SK-N-SH (cell line): ENCODE measurements around the gene INHBA. TPM values are rescaled to one million over a fixed set of nuclear protein-coding genes. Genes with fewer than 3 reads are reported as not detected.

Source experiments
- CTCF ChIA-PET: fragments of 300-600, 350-600 bp; formaldehyde crosslinking; extraction: SDS; loops from one replicate; lab custom pipeline; 2021; lab: Yijun Ruan, JAX
- POLR2A ChIA-PET: fragments of 350-600 bp; sonication (Branson Sonifier 250); formaldehyde crosslinking; extraction: SDS; loops from one replicate; lab custom pipeline; 2020; ENCODE audit warnings: antibody characterized with exemption, inconsistent platforms; lab: Yijun Ruan, JAX
- DNase-seq: peaks from one replicate; pipeline ENCODE4 v3.0.0; 2012
- H2AFZ ChIP-seq: fragments of 200-600 bp; sonication (generic); 2 replicates; pipeline ENCODE4 v1.8.1; 2016; ENCODE audit warnings: antibody characterized with exemption, mild to moderate bottlenecking, low read depth
- H3F3A ChIP-seq: fragments of 200-600 bp; sonication (generic); replicated peaks from 2 replicates; pipeline ENCODE3; 2016; ENCODE audit warnings: antibody characterized with exemption, mild to moderate bottlenecking; ENCODE audit not compliant: insufficient read depth
- H3K27ac ChIP-seq, 2 experiments: fragments of 200-500 bp in 1 of 2; fragments of 200-600 bp in 1 of 2; sonication (Bioruptor generic) in 1 of 2; sonication (generic), shearing (Covaris generic) in 1 of 2; 2 replicates each; pipeline versions ENCODE4 v1.5.1 to v1.6.1; 2014 to 2016; ENCODE audit warnings: low read depth in 2 of 2, inconsistent platforms in 1 of 2, low read length in 1 of 2, mild to moderate bottlenecking in 1 of 2, mixed read lengths in 1 of 2
- H3K27me3 ChIP-seq: fragments of 200-600 bp; sonication (generic), shearing (Covaris generic); 2 replicates; pipeline ENCODE4 v1.6.1; 2016; ENCODE audit warnings: mixed run types; ENCODE audit not compliant: insufficient read depth
- H3K36me3 ChIP-seq, 2 experiments: fragments of 200-500 bp in 1 of 2; fragments of 200-600 bp in 1 of 2; sonication (Bioruptor generic) in 1 of 2; sonication (generic) in 1 of 2; replicated peaks in 1 of 2; 2 replicates each; pipeline versions ENCODE3 to v1.5.1; 2014 to 2016; ENCODE audit warnings: low read length in 1 of 2, mild to moderate bottlenecking in 1 of 2; ENCODE audit not compliant: insufficient read depth in 2 of 2, control insufficient read depth in 1 of 2
- H3K4me1 ChIP-seq, 2 experiments: fragments of 200-500 bp in 1 of 2; fragments of 200-600 bp in 1 of 2; sonication (Bioruptor generic) in 1 of 2; sonication (generic), shearing (Covaris generic) in 1 of 2; 2 replicates each; pipeline versions ENCODE4 v1.5.1 to v1.6.1; 2014 to 2016; ENCODE audit warnings: low read depth in 1 of 2, low read length in 1 of 2, mixed run types in 1 of 2; ENCODE audit not compliant: insufficient read depth in 2 of 2, control insufficient read depth in 1 of 2
- H3K4me2 ChIP-seq: fragments of 200-600 bp; sonication (generic), shearing (Covaris generic); 2 replicates; pipeline ENCODE4 v1.6.1; 2017; ENCODE audit warnings: mixed run types
- H3K4me3 ChIP-seq, 2 experiments: fragments of 200-500 bp in 1 of 2; fragments of 200-600 bp in 1 of 2; sonication (Bioruptor generic) in 1 of 2; sonication (generic), shearing (Covaris generic) in 1 of 2; 2 replicates each; pipeline versions ENCODE4 v1.5.1 to v1.8.1; 2014 to 2016; ENCODE audit warnings: low read depth in 2 of 2, inconsistent platforms in 1 of 2, low read length in 1 of 2, mild to moderate bottlenecking in 1 of 2, mixed read lengths in 1 of 2, moderate library complexity in 1 of 2
- H3K79me2 ChIP-seq: fragments of 200-600 bp; sonication (generic); 2 replicates; pipeline ENCODE4 v1.8.1; 2017; ENCODE audit warnings: mild to moderate bottlenecking; ENCODE audit not compliant: insufficient read depth
- H3K9ac ChIP-seq: fragments of 200-600 bp; sonication (generic); 2 replicates; pipeline ENCODE4 v1.6.1; 2017; ENCODE audit warnings: mixed run types
- H3K9me2 ChIP-seq: fragments of 200-600 bp; sonication (generic); 2 replicates; pipeline ENCODE4 v1.6.1; 2017; ENCODE audit warnings: mixed run types
- H3K9me3 ChIP-seq: fragments of 200-600 bp; sonication (generic); 2 replicates; pipeline ENCODE4 v1.6.1; 2017; ENCODE audit warnings: mixed run types, mild to moderate bottlenecking, moderate library complexity
- H4K20me1 ChIP-seq: fragments of 200-600 bp; sonication (generic); 2 replicates; pipeline ENCODE4 v1.6.1; 2017; ENCODE audit warnings: mild to moderate bottlenecking, mixed run types; ENCODE audit not compliant: insufficient read depth
- CHD2 ChIP-seq: fragments of 150-350 bp; IDR thresholded peaks from 2 replicates; pipeline ENCODE4 v1.6.1; 2018; ENCODE audit warnings: low read length; ENCODE audit not compliant: partially characterized antibody
- ELF1 ChIP-seq: IDR thresholded peaks from 2 replicates; pipeline ENCODE4 v1.4.0; 2012
- EP300 ChIP-seq, 2 experiments: IDR thresholded peaks; 2 replicates each; pipeline versions ENCODE4 v1.4.0 to v1.6.1; 2012; ENCODE audit warnings: borderline replicate concordance in 1 of 2, low read depth in 1 of 2, low read length in 1 of 2
- FOSL2 ChIP-seq: IDR thresholded peaks from 2 replicates; pipeline ENCODE4 v1.4.0; 2012; ENCODE audit warnings: low read depth, mild to moderate bottlenecking, moderate library complexity, borderline replicate concordance
- GATA2 ChIP-seq: sonication (generic); formaldehyde crosslinking; IDR thresholded peaks from 2 replicates; pipeline ENCODE4 v1.5.0; 2020; ENCODE audit warnings: mild to moderate bottlenecking, missing genetic modification reagents
- JUND ChIP-seq: IDR thresholded peaks from 2 replicates; pipeline ENCODE4 v1.4.0; 2012
- MAX ChIP-seq: IDR thresholded peaks from 2 replicates; pipeline ENCODE4 v1.4.0; 2012; ENCODE audit warnings: low read depth
- MEF2A ChIP-seq: IDR thresholded peaks from 2 replicates; pipeline ENCODE4 v1.4.0; 2012; ENCODE audit warnings: low read depth, borderline replicate concordance
- MXI1 ChIP-seq: IDR thresholded peaks from 2 replicates; pipeline ENCODE4 v1.6.1; 2012; ENCODE audit warnings: mild to moderate bottlenecking, low read depth, low read length, improper control_type of control experiment
- NRF1 ChIP-seq: IDR thresholded peaks from 2 replicates; pipeline ENCODE4 v1.6.1; 2012; ENCODE audit warnings: low read depth, mild to moderate bottlenecking, low read length
- PBX3 ChIP-seq: IDR thresholded peaks from 2 replicates; pipeline ENCODE4; 2012
- POLR2AphosphoS5 ChIP-seq: IDR thresholded peaks from 2 replicates; pipeline ENCODE4 v1.6.1; 2012; ENCODE audit warnings: low read depth, low read length
- RAD21 ChIP-seq: IDR thresholded peaks from 2 replicates; pipeline ENCODE4 v1.6.1; 2012; ENCODE audit warnings: mild to moderate bottlenecking, low read length
- RCOR1 ChIP-seq: fragments of 150-350 bp; IDR thresholded peaks from 2 replicates; pipeline ENCODE4 v1.6.1; 2017; ENCODE audit warnings: antibody characterized with exemption, low read length
- RXRA ChIP-seq: IDR thresholded peaks from 2 replicates; pipeline ENCODE4 v1.4.0; 2012; ENCODE audit warnings: low read depth, mild to moderate bottlenecking, borderline replicate concordance
- SMC3 ChIP-seq: IDR thresholded peaks from 2 replicates; pipeline ENCODE4 v1.6.1; 2012; ENCODE audit warnings: low read depth, low read length, improper control_type of control experiment
- TAF1 ChIP-seq: IDR thresholded peaks from 2 replicates; pipeline ENCODE4 v1.6.1; 2012; ENCODE audit warnings: low read depth, mild to moderate bottlenecking, low read length, moderate library complexity, borderline replicate concordance
- ZBTB33 ChIP-seq: IDR thresholded peaks from 2 replicates; pipeline ENCODE4 v1.4.0; 2012; ENCODE audit warnings: low read depth, borderline replicate concordance
- WGBS: methylation state at CpG from one replicate; pipeline ENCODE4 v1.1.6; 2017; ENCODE audit warnings: low lambda C conversion rate; 5-methylcytosine and 5-hydroxymethylcytosine counted together
- polyA plus RNA-seq, 3 experiments: library from polyadenylated mRNA; depleted of rRNA; stranded (reverse); fragments of >200 nt; gene quantifications; 2 replicates each; pipeline ENCODE4 v1.2.3, GENCODE V29; 2012
- TF ChIP-seq, protein P1 (sequence below): IDR thresholded peaks from 2 replicates; pipeline ENCODE4 v1.4.0; 2012; ENCODE audit warnings: low read depth, borderline replicate concordance
- TF ChIP-seq, protein P2 (sequence below): IDR thresholded peaks from 2 replicates; pipeline ENCODE4 v1.6.1; 2012; ENCODE audit warnings: mild to moderate bottlenecking, low read depth, low read length, moderate library complexity

INHBA gene
- polyA plus RNA-seq, 1 of the 3 experiments (the other 2 are of a cell fraction): 81.0 TPM

GRCh38 chr7:41732436-41732785 lies 29.5 kb upstream of the INHBA start:
- POLR2A ChIA-PET: no interaction called here
- WGBS: 38% methylated on average over 3 of the region's 3 CpGs
- no peak overlapping the region; a peak in 1 of 4 replicates for H3K4me3 ChIP-seq

More at GRCh38 chr7:41732436-41732785, 29.5 kb upstream of the INHBA start:
- TF ChIP-seq MAX (no peak), CHD2 (no peak), PBX3 (no peak), NRF1 (no peak), FOSL2 (no peak), RXRA (no peak), MXI1 (no peak), ELF1 (no peak), JUND (no peak), TAF1 (no peak), MEF2A (no peak), RCOR1 (no peak), ZBTB33 (no peak), RAD21 (no peak), SMC3 (no peak), EP300 (IDR thresholded peaks at IDR 0.05; ENCODE audit: borderline replicate concordance in 1 of 2, low read depth in 1 of 2, low read length in 1 of 2) (no peak), GATA2 (CRISPR knock-in tag) (no peak), POLR2AphosphoS5 (no peak)
- TF ChIP-seq, protein P1, sequence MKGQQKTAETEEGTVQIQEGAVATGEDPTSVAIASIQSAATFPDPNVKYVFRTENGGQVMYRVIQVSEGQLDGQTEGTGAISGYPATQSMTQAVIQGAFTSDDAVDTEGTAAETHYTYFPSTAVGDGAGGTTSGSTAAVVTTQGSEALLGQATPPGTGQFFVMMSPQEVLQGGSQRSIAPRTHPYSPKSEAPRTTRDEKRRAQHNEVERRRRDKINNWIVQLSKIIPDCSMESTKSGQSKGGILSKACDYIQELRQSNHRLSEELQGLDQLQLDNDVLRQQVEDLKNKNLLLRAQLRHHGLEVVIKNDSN: no peak
- TF ChIP-seq, protein P2, sequence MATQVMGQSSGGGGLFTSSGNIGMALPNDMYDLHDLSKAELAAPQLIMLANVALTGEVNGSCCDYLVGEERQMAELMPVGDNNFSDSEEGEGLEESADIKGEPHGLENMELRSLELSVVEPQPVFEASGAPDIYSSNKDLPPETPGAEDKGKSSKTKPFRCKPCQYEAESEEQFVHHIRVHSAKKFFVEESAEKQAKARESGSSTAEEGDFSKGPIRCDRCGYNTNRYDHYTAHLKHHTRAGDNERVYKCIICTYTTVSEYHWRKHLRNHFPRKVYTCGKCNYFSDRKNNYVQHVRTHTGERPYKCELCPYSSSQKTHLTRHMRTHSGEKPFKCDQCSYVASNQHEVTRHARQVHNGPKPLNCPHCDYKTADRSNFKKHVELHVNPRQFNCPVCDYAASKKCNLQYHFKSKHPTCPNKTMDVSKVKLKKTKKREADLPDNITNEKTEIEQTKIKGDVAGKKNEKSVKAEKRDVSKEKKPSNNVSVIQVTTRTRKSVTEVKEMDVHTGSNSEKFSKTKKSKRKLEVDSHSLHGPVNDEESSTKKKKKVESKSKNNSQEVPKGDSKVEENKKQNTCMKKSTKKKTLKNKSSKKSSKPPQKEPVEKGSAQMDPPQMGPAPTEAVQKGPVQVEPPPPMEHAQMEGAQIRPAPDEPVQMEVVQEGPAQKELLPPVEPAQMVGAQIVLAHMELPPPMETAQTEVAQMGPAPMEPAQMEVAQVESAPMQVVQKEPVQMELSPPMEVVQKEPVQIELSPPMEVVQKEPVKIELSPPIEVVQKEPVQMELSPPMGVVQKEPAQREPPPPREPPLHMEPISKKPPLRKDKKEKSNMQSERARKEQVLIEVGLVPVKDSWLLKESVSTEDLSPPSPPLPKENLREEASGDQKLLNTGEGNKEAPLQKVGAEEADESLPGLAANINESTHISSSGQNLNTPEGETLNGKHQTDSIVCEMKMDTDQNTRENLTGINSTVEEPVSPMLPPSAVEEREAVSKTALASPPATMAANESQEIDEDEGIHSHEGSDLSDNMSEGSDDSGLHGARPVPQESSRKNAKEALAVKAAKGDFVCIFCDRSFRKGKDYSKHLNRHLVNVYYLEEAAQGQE: no peak
- Histone ChIP-seq H3K36me3 (no peaks in the 10 kb centered on the region), H3K27me3 (no peaks in the 10 kb centered on the region), H3K79me2 (no peaks in the 10 kb centered on the region), H3K9me2 (no peaks in the 10 kb centered on the region), H3K4me2 (no peak overlapping the region), H3K9ac (no peak overlapping the region), H4K20me1 (no peaks in the 10 kb centered on the region), H3K4me1 (peaks cover 0 to 4% of the 10 kb centered on the region in 2 experiments; a peak in 1 of 4 replicates), H3F3A (no peaks in the 10 kb centered on the region), H2AFZ (no peak overlapping the region), H3K27ac (no peak overlapping the region), H3K9me3 (no peaks in the 10 kb centered on the region)
- CTCF ChIA-PET: interaction anchor here (0.6 to 2.9 kb wide), 20 partner anchors 9 to 1838 kb away, joined by 3 to 31 read pairs (median 4); no protein-coding TSS in a partner anchor
- no peak for DNase-seq
